Neural progenitor cell (in vitro differentiated cells): ENCODE results near the gene HOXC5. TPM values are rescaled to one million over a fixed set of nuclear protein-coding genes. Genes with fewer than 3 reads are reported as not detected.

Experiments
- DNase-seq: peaks from one replicate; pipeline ENCODE4 v3.0.0-alpha.2; 2016; ENCODE audit warnings: low spot score
- H2AFZ ChIP-seq: fragments of 200-600 bp; sonication (generic); replicated peaks from 2 replicates; pipeline ENCODE4 v1.6.1; 2016; ENCODE audit warnings: antibody characterized with exemption
- H3F3A ChIP-seq: fragments of 200-600 bp; sonication (generic); 2 replicates; pipeline ENCODE4 v1.6.1; 2016; ENCODE audit warnings: antibody characterized with exemption, low read depth
- H3K27ac ChIP-seq: fragments of 200-600 bp; sonication (generic); 2 replicates; pipeline ENCODE4 v1.5.1; 2016; ENCODE audit warnings: mild to moderate bottlenecking
- H3K27me3 ChIP-seq: fragments of 200-600 bp; sonication (generic); 2 replicates; pipeline ENCODE4 v1.6.1; 2016; ENCODE audit warnings: mild to moderate bottlenecking, moderate library complexity
- H3K36me3 ChIP-seq: fragments of 200-600 bp; sonication (generic); 2 replicates; pipeline ENCODE4 v1.5.1; 2016
- H3K4me1 ChIP-seq: fragments of 200-600 bp; sonication (generic); 2 replicates; pipeline ENCODE4 v1.6.1; 2016; ENCODE audit warnings: mixed run types
- H3K4me2 ChIP-seq: fragments of 200-600 bp; sonication (generic); 2 replicates; pipeline ENCODE4 v1.6.1; 2016
- H3K4me3 ChIP-seq: fragments of 200-600 bp; sonication (generic); 2 replicates; pipeline ENCODE4 v1.5.1; 2016
- H3K79me2 ChIP-seq: fragments of 200-600 bp; sonication (generic); 2 replicates; pipeline ENCODE4 v1.6.1; 2016; ENCODE audit warnings: low read depth
- H3K9ac ChIP-seq: fragments of 200-600 bp; sonication (generic); 2 replicates; pipeline ENCODE4 v1.6.1; 2016
- H3K9me3 ChIP-seq: fragments of 200-600 bp; sonication (generic); 2 replicates; pipeline ENCODE4 v1.5.1; 2016; ENCODE audit warnings: low read depth
- H4K20me1 ChIP-seq: fragments of 200-600 bp; sonication (generic); 2 replicates; pipeline ENCODE4 v1.6.1; 2016; ENCODE audit warnings: low read depth
- H3K27ac Mint-ChIP-seq: 3 replicates; pipeline ENCODE4 v1.8.0; 2021; ENCODE audit warnings: mixed read lengths
- H3K27me3 Mint-ChIP-seq: 2 replicates; pipeline ENCODE4 v1.8.0; 2022; ENCODE audit warnings: low read depth, mild to moderate bottlenecking, inconsistent platforms, moderate library complexity, mixed read lengths; ENCODE audit not compliant: insufficient read depth
- H3K36me3 Mint-ChIP-seq: 3 replicates; pipeline ENCODE4 v1.8.0; 2021; ENCODE audit warnings: mixed read lengths
- H3K4me1 Mint-ChIP-seq: 3 replicates; pipeline ENCODE4 v1.8.0; 2021; ENCODE audit warnings: mixed read lengths
- H3K4me3 Mint-ChIP-seq: 3 replicates; pipeline ENCODE4 v1.8.0; 2021; ENCODE audit warnings: mild to moderate bottlenecking, moderate library complexity, mixed read lengths
- H3K9me3 Mint-ChIP-seq: 3 replicates; pipeline ENCODE4 v1.8.0; 2020; ENCODE audit warnings: mixed read lengths
- EZH2 ChIP-seq: fragments of 200-600 bp; sonication (generic); IDR thresholded peaks from 2 replicates; pipeline ENCODE4 v1.6.1; 2017; ENCODE audit warnings: antibody characterized with exemption, mild to moderate bottlenecking, moderate library complexity
- EZH2phosphoT487 ChIP-seq: fragments of 200-600 bp; sonication (generic); IDR thresholded peaks from 2 replicates; pipeline ENCODE4 v1.6.1; 2017; ENCODE audit warnings: antibody characterized with exemption
- total RNA-seq: library from RNA; depleted of rRNA; stranded (reverse); fragments of >200 nt; gene quantifications from 2 replicates; pipeline ENCODE4 v1.2.3, GENCODE V29; 2015; ENCODE audit warnings: low replicate concordance
- TF ChIP-seq, protein P1 (sequence below): fragments of 200-600 bp; sonication (generic); IDR thresholded peaks from 2 replicates; pipeline ENCODE4 v1.5.1; 2017; ENCODE audit warnings: antibody characterized with exemption, mild to moderate bottlenecking

The HOXC5 gene
- total RNA-seq, 1 donor from 2014 or later, result not detected

DNA sequence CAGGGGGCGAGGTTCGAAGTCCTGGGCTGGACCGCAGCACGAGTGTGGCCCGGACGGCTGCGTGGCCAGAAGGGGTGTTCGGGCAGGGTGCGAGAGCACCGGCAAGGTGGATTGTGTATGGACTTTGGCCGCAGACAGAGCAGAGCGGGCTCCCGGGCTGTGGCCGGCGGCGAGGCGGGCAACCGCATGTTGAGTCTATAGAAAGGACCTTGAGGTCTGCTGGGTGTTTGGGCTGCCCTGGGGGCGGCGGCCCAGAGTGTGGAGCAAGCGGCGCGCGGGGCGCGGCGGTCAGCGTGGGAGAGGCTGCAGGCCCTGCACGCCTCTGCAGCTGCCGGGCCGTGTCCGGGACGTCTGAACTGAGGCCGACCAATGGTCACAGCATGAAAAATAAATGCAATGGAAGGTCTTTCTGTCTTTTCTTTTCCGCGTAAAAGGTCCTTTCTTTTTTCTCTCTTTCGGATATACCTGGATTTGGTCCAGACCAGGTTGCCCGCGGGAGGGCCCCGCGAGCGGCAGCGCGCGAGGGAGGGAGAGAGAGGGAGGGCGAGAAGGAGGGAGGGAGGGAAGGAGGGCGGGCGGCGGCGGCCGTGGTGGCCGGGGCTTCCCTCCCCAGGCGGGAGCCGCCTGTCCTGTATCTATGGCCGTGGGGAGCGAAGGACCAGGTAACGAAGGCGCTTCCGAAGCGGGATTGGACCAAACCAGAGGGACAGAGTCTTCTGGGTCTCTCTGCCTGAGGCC, 38.4 kb upstream of the HOXC5 start:
- Mint-ChIP-seq H3K9me3 (peaks cover 8% of the 10 kb centered on the region), H3K27ac (no peak overlapping the region), H3K27me3 (peaks cover 98% of the 10 kb centered on the region), H3K36me3 (no peaks in the 10 kb centered on the region), H3K4me3 (no peak overlapping the region), H3K4me1 (peaks cover 2% of the 10 kb centered on the region)
- TF ChIP-seq, protein P1, sequence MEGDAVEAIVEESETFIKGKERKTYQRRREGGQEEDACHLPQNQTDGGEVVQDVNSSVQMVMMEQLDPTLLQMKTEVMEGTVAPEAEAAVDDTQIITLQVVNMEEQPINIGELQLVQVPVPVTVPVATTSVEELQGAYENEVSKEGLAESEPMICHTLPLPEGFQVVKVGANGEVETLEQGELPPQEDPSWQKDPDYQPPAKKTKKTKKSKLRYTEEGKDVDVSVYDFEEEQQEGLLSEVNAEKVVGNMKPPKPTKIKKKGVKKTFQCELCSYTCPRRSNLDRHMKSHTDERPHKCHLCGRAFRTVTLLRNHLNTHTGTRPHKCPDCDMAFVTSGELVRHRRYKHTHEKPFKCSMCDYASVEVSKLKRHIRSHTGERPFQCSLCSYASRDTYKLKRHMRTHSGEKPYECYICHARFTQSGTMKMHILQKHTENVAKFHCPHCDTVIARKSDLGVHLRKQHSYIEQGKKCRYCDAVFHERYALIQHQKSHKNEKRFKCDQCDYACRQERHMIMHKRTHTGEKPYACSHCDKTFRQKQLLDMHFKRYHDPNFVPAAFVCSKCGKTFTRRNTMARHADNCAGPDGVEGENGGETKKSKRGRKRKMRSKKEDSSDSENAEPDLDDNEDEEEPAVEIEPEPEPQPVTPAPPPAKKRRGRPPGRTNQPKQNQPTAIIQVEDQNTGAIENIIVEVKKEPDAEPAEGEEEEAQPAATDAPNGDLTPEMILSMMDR, result no peak
- TF ChIP-seq EZH2phosphoT487, result peak; percentile 90
- TF ChIP-seq EZH2, result peak; percentile 89
- H3K27ac ChIP-seq, result no peak overlapping the region
- no peak overlapping the region for H2AFZ ChIP-seq
- no peaks in the 10 kb centered on the region for H3K9me3 ChIP-seq
- H3K36me3 ChIP-seq, result no peaks in the 10 kb centered on the region
- H3K79me2 ChIP-seq, result no peaks in the 10 kb centered on the region
- H3K4me2 ChIP-seq, result no peak overlapping the region
- no peaks in the 10 kb centered on the region for H3F3A ChIP-seq
- H3K4me1 ChIP-seq, result no peaks in the 10 kb centered on the region
- H3K4me3 ChIP-seq, result no peak overlapping the region
- peaks cover 100% of the 10 kb centered on the region for H3K27me3 ChIP-seq
- no peak for DNase-seq
- peaks cover 93% of the 10 kb centered on the region for H4K20me1 ChIP-seq
- H3K9ac ChIP-seq, result no peak overlapping the region

DNA sequence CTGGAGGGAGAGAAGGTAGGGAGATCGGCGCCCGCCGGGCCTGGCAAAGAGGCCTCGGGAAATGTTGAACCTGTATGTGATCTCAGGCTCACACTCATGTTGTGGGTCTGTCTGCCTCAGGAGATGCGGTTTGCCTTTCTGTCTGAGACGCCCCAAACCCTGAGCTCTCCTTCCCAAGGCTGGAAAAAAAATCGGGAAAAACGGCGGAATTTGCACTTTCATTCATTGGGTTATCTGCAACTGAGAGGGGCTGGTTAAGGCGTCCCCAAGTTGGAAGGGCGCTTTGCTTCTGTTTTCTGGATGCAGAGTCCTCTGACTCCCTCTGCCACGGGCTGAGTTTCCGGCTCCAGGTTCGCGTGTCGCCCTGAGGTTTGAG, 37.9 kb upstream of the HOXC5 start:
- Histone ChIP-seq H3K4me2 (no peak overlapping the region), H3K36me3 (no peaks in the 10 kb centered on the region), H3K27ac (no peak overlapping the region), H2AFZ (no peak overlapping the region), H3K27me3 (peaks cover 100% of the 10 kb centered on the region), H4K20me1 (peaks cover 93% of the 10 kb centered on the region), H3K79me2 (no peaks in the 10 kb centered on the region), H3K4me1 (no peaks in the 10 kb centered on the region), H3K9ac (no peak overlapping the region), H3F3A (no peaks in the 10 kb centered on the region), H3K4me3 (no peak overlapping the region), H3K9me3 (no peaks in the 10 kb centered on the region)
- H3K9me3 Mint-ChIP-seq, result peaks cover 5% of the 10 kb centered on the region
- TF ChIP-seq EZH2phosphoT487 (peak; percentile 65), EZH2 (no peak)
- H3K4me3 Mint-ChIP-seq, result no peak overlapping the region
- H3K27me3 Mint-ChIP-seq, result peaks cover 98% of the 10 kb centered on the region
- peaks cover 2% of the 10 kb centered on the region for H3K4me1 Mint-ChIP-seq
- H3K27ac Mint-ChIP-seq, result no peak overlapping the region
- no peaks in the 10 kb centered on the region for H3K36me3 Mint-ChIP-seq
- DNase-seq, result no peak

DNA sequence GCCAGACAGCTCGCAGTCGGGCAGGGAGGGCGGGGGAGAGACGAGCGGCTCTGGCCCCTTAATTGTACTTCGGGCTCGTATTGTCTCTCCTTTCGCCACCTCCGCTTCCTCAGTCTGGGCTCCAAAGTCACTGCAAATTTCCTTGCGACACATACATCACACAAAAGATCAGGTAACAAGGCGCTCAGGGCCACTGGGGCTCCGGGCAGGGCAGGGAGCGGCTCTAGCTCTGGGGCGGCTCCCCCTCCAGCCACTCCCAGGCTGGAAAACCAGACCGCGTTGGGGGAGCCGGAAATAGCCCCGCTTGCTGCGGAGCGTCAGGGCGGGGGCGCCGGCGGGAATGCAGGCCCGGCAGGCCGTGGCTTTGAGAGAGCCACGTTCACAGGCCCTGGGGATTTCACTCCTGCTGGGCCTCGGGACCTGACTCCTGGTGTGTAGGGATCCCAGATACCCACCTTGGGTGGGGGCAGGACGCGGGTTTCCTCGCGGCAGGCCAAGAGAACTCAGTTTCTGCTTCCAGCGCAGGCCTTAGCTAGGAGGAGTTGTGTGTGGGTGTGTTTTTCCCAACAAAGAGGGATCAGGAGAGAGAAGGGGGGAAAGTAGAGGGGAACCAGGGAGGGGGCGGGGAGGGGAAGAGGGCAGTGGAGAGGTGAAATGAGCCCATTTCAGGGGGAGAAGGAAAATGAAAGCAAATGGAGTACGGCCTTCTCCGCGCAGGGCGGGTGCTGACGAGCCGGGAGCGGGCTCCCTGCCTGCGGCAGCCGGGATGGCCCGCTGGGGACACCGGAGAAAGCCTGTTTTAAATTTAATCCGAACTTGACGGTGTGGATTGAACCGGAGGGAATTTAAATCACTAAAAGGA, 37.2 kb upstream of the HOXC5 start:
- Mint-ChIP-seq H3K9me3 (peaks cover 5% of the 10 kb centered on the region), H3K27me3 (peaks cover 98% of the 10 kb centered on the region), H3K27ac (no peak overlapping the region), H3K36me3 (no peaks in the 10 kb centered on the region), H3K4me3 (peak overlapping the region; percentile 27), H3K4me1 (peaks cover 2% of the 10 kb centered on the region)
- H3F3A ChIP-seq, result no peaks in the 10 kb centered on the region
- no peak overlapping the region for H3K4me3 ChIP-seq
- no peak overlapping the region for H3K9ac ChIP-seq
- H3K27me3 ChIP-seq, result peaks cover 100% of the 10 kb centered on the region
- H3K9me3 ChIP-seq, result no peaks in the 10 kb centered on the region
- H3K27ac ChIP-seq, result no peak overlapping the region
- no peaks in the 10 kb centered on the region for H3K79me2 ChIP-seq
- H3K36me3 ChIP-seq, result no peaks in the 10 kb centered on the region
- no peak for DNase-seq
- H4K20me1 ChIP-seq, result peaks cover 92% of the 10 kb centered on the region
- H2AFZ ChIP-seq, result no peak overlapping the region
- H3K4me1 ChIP-seq, result no peaks in the 10 kb centered on the region
- no peak overlapping the region for H3K4me2 ChIP-seq
- TF ChIP-seq EZH2 (peak; percentile 95), EZH2phosphoT487 (peak; percentile 95)
- TF ChIP-seq, protein P1, result no peak
